HepG2 (cell line): ENCODE data around the gene FAM43B. TPM values are rescaled to one million over a fixed set of nuclear protein-coding genes. Genes with fewer than 3 reads are reported as not detected.
A peak's percentile ranks its signal among the peaks of the same experiment; 100 is the strongest.

Source experiments
- AKAP8 ChIP-seq: sonication (generic); formaldehyde crosslinking; IDR thresholded peaks from 2 replicates; pipeline ENCODE4 v1.5.1; 2020; ENCODE audit warnings: mild to moderate bottlenecking, missing genetic modification reagents
- FOXO1 ChIP-seq: sonication (generic); formaldehyde crosslinking; IDR thresholded peaks from 2 replicates; pipeline ENCODE4 v1.4.0; 2020; ENCODE audit warnings: missing genetic modification reagents
- KMT2A ChIP-seq: sonication (generic); formaldehyde crosslinking; IDR thresholded peaks from 2 replicates; pipeline ENCODE4 v1.4.0; 2020; ENCODE audit warnings: missing genetic modification reagents
- MTF2 ChIP-seq: sonication (generic); formaldehyde crosslinking; IDR thresholded peaks from 2 replicates; pipeline ENCODE4 v1.5.0; 2020; ENCODE audit warnings: missing genetic modification reagents, borderline replicate concordance
- MYC ChIP-seq: sonication (generic); formaldehyde crosslinking; IDR thresholded peaks from 2 replicates; pipeline ENCODE4 v1.9.0; 2021; ENCODE audit warnings: missing genetic modification reagents, borderline replicate concordance
- SAFB2 ChIP-seq: sonication (generic); formaldehyde crosslinking; IDR thresholded peaks from 2 replicates; pipeline ENCODE4 v1.5.1; 2020; ENCODE audit warnings: missing genetic modification reagents, low read depth, mild to moderate bottlenecking, borderline replicate concordance
- SRY ChIP-seq: sonication (generic); formaldehyde crosslinking; IDR thresholded peaks from 2 replicates; pipeline ENCODE4 v1.8.0; 2022; ENCODE audit warnings: mild to moderate bottlenecking, missing genetic modification reagents
- ZNF207 ChIP-seq: fragments of 450-650 bp; IDR thresholded peaks from 2 replicates; pipeline ENCODE4 v1.6.1; 2016; ENCODE audit warnings: antibody characterized with exemption, borderline replicate concordance
- ZNF30 ChIP-seq: sonication (generic); formaldehyde crosslinking; IDR thresholded peaks from 2 replicates; pipeline ENCODE4 v1.5.0; 2020; ENCODE audit warnings: mild to moderate bottlenecking, missing genetic modification reagents
- ZNF468 ChIP-seq: sonication (generic); formaldehyde crosslinking; IDR thresholded peaks from 2 replicates; pipeline ENCODE4 v1.8.0; 2022; ENCODE audit warnings: mild to moderate bottlenecking, moderate library complexity, missing genetic modification reagents
- ZNF564 ChIP-seq: sonication (generic); formaldehyde crosslinking; IDR thresholded peaks from 2 replicates; pipeline ENCODE4 v1.8.1; 2023; ENCODE audit warnings: mild to moderate bottlenecking, missing genetic modification reagents
- ZNF768 ChIP-seq: sonication (generic); formaldehyde crosslinking; IDR thresholded peaks from 2 replicates; pipeline ENCODE4 v1.4.0; 2020; ENCODE audit warnings: missing genetic modification reagents
- polyA plus RNA-seq, 8 experiments: library from polyadenylated mRNA; depleted of rRNA in 3 of 8; stranded (reverse) in 7 of 8; unstranded in 1 of 8; fragments of >200 nt; fragmentation: Illumina TruSeq in 4 of 8; extraction: Trizol in 4 of 8; gene quantifications; 2 replicates each; pipeline versions ENCODE4 v1.2.1 to v1.2.3, GENCODE V29; 2011 to 2016; ENCODE audit warnings: low read depth in 4 of 8, missing spikeins in 1 of 8, mixed read lengths in 1 of 8; ENCODE audit not compliant: insufficient read depth in 1 of 8
- total RNA-seq, 5 experiments: library from RNA; depleted of rRNA; stranded (reverse); fragments of >200 nt; fragmentation: Illumina TruSeq; extraction: Trizol; gene quantifications; 2 replicates each; pipeline ENCODE4 v1.2.3, GENCODE V29; 2016; ENCODE audit warnings: low read depth in 1 of 5
- TF ChIP-seq, protein P1 (sequence below): sonication (generic); formaldehyde crosslinking; conservative IDR thresholded peaks from 2 replicates; pipeline ENCODE4 v1.4.0; 2020; ENCODE audit warnings: mild to moderate bottlenecking, missing genetic modification reagents, moderate library complexity
- TF ChIP-seq, protein P2 (sequence below): sonication (generic); formaldehyde crosslinking; conservative IDR thresholded peaks from 2 replicates; pipeline ENCODE4 v1.5.0; 2020; ENCODE audit warnings: missing genetic modification reagents
- TF ChIP-seq, protein P3 (sequence below): sonication (generic); formaldehyde crosslinking; IDR thresholded peaks from 2 replicates; pipeline ENCODE4 v1.5.1; 2020; ENCODE audit warnings: missing genetic modification reagents, mild to moderate bottlenecking, borderline replicate concordance
- TF ChIP-seq, protein P4 (sequence below): IDR thresholded peaks from 2 replicates; pipeline ENCODE4 v1.6.1; 2016
- TF ChIP-seq, protein P5 (sequence below): sonication (generic); formaldehyde crosslinking; IDR thresholded peaks from 2 replicates; pipeline ENCODE4 v1.5.1; 2020; ENCODE audit warnings: missing genetic modification reagents, mild to moderate bottlenecking, borderline replicate concordance

Gene FAM43B
- total and polyA plus RNA-seq, 2 of the 13 experiments (the other 11 are each of a cell fraction or from before 2014, with no cell fraction given): 0.63 to 3.7 TPM

DNA sequence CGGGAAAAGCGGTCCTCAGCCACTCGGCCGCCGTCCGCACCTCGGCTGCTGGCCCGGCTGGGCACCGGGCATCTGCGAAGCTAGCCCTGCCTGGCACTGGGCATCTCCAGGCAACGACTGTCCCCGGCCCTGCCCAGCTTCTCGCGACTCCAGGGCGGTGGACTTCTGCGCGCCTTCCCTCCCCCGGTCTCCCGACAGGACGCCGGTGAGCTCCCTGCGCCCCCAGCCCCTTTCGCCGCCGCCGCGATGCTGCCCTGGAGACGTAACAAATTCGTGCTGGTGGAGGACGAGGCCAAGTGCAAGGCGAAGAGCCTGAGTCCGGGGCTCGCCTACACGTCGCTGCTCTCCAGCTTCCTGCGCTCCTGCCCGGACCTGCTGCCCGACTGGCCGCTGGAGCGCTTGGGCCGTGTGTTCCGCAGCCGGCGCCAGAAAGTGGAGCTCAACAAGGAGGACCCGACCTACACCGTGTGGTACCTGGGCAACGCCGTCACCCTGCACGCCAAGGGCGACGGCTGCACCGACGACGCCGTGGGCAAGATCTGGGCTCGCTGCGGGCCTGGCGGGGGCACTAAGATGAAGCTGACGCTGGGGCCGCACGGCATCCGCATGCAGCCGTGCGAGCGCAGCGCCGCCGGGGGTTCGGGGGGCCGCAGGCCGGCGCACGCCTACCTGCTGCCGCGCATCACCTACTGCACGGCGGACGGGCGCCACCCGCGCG lies 514 bp downstream of the FAM43B start (continued):
- TF ChIP-seq ZNF30 (no peak), SAFB2 (CRISPR knock-in tag) (0 out of 2 replicates have a peak, but pooled peaks have one; percentile 59), SRY (CRISPR knock-in tag) (0 out of 2 replicates have a peak, but pooled peaks have one; percentile 27), KMT2A (CRISPR knock-in tag) (peak; percentile 23; the same call in 1 of the 2 replicates), ZNF564 (CRISPR knock-in tag) (0 out of 2 replicates have a peak, but pooled peaks have one; percentile 17), MYC (CRISPR knock-in tag) (peak; percentile 1; the same call in 1 of the 2 replicates), AKAP8 (CRISPR knock-in tag) (peak; percentile 45; the same call in 1 of the 2 replicates), ZNF468 (CRISPR knock-in tag) (no peak), FOXO1 (CRISPR knock-in tag) (no peak), ZNF207 (no peak), ZNF768 (CRISPR knock-in tag) (no peak; the same call in 1 of the 2 replicates), MTF2 (no peak)
- TF ChIP-seq, protein P1, sequence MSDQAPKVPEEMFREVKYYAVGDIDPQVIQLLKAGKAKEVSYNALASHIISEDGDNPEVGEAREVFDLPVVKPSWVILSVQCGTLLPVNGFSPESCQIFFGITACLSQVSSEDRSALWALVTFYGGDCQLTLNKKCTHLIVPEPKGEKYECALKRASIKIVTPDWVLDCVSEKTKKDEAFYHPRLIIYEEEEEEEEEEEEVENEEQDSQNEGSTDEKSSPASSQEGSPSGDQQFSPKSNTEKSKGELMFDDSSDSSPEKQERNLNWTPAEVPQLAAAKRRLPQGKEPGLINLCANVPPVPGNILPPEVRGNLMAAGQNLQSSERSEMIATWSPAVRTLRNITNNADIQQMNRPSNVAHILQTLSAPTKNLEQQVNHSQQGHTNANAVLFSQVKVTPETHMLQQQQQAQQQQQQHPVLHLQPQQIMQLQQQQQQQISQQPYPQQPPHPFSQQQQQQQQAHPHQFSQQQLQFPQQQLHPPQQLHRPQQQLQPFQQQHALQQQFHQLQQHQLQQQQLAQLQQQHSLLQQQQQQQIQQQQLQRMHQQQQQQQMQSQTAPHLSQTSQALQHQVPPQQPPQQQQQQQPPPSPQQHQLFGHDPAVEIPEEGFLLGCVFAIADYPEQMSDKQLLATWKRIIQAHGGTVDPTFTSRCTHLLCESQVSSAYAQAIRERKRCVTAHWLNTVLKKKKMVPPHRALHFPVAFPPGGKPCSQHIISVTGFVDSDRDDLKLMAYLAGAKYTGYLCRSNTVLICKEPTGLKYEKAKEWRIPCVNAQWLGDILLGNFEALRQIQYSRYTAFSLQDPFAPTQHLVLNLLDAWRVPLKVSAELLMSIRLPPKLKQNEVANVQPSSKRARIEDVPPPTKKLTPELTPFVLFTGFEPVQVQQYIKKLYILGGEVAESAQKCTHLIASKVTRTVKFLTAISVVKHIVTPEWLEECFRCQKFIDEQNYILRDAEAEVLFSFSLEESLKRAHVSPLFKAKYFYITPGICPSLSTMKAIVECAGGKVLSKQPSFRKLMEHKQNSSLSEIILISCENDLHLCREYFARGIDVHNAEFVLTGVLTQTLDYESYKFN (CRISPR knock-in tag): no peak
- TF ChIP-seq, protein P2, sequence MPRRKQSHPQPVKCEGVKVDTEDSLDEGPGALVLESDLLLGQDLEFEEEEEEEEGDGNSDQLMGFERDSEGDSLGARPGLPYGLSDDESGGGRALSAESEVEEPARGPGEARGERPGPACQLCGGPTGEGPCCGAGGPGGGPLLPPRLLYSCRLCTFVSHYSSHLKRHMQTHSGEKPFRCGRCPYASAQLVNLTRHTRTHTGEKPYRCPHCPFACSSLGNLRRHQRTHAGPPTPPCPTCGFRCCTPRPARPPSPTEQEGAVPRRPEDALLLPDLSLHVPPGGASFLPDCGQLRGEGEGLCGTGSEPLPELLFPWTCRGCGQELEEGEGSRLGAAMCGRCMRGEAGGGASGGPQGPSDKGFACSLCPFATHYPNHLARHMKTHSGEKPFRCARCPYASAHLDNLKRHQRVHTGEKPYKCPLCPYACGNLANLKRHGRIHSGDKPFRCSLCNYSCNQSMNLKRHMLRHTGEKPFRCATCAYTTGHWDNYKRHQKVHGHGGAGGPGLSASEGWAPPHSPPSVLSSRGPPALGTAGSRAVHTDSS (CRISPR knock-in tag): no peak
- TF ChIP-seq, protein P3, sequence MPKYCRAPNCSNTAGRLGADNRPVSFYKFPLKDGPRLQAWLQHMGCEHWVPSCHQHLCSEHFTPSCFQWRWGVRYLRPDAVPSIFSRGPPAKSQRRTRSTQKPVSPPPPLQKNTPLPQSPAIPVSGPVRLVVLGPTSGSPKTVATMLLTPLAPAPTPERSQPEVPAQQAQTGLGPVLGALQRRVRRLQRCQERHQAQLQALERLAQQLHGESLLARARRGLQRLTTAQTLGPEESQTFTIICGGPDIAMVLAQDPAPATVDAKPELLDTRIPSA (CRISPR knock-in tag): 0 out of 2 replicates have a peak, but pooled peaks have one; percentile 12
- TF ChIP-seq, protein P4, sequence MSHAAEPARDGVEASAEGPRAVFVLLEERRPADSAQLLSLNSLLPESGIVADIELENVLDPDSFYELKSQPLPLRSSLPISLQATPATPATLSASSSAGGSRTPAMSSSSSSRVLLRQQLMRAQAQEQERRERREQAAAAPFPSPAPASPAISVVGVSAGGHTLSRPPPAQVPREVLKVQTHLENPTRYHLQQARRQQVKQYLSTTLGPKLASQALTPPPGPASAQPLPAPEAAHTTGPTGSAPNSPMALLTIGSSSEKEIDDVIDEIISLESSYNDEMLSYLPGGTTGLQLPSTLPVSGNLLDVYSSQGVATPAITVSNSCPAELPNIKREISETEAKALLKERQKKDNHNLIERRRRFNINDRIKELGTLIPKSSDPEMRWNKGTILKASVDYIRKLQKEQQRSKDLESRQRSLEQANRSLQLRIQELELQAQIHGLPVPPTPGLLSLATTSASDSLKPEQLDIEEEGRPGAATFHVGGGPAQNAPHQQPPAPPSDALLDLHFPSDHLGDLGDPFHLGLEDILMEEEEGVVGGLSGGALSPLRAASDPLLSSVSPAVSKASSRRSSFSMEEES (CRISPR knock-in tag): no peak
- TF ChIP-seq, protein P5, sequence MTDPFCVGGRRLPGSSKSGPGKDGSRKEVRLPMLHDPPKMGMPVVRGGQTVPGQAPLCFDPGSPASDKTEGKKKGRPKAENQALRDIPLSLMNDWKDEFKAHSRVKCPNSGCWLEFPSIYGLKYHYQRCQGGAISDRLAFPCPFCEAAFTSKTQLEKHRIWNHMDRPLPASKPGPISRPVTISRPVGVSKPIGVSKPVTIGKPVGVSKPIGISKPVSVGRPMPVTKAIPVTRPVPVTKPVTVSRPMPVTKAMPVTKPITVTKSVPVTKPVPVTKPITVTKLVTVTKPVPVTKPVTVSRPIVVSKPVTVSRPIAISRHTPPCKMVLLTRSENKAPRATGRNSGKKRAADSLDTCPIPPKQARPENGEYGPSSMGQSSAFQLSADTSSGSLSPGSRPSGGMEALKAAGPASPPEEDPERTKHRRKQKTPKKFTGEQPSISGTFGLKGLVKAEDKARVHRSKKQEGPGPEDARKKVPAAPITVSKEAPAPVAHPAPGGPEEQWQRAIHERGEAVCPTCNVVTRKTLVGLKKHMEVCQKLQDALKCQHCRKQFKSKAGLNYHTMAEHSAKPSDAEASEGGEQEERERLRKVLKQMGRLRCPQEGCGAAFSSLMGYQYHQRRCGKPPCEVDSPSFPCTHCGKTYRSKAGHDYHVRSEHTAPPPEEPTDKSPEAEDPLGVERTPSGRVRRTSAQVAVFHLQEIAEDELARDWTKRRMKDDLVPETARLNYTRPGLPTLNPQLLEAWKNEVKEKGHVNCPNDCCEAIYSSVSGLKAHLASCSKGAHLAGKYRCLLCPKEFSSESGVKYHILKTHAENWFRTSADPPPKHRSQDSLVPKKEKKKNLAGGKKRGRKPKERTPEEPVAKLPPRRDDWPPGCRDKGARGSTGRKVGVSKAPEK (CRISPR knock-in tag): no peak
